ENCODE measurements around the gene AP4B1. TPM values are rescaled to one million over a fixed set of nuclear protein-coding genes. Genes with fewer than 3 reads are reported as not detected.
"Not testable (repeated sequence)": the region's sequence is repeated elsewhere in the genome, so short reads cannot be mapped to it uniquely, and the experiment has no call there.

Gene AP4B1
- total and polyA plus RNA-seq, 9 of the 15 experiments (the other 6 are each of a cell fraction or from before 2014, with no cell fraction given): 15.8 to 36.5 (median 24.6) TPM

DNA sequence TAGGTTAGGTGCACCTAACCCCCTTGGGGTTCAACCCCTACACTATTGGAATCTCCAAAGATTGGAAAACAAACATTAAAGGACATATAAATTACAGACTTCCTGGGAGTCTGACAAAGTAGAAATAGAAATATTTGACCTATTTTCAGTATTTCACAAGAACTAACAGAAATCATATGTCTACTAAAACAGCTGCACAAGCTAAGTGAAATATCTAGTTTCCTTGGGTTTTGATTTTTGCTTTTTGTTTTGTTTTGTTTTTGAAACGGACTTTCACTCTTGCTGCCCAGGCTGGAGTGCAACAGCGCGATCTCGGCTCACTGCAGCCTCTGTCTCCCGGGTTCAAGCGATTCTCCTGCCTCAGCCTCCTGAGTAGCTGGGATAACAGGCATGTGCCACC lies 51.9 kb downstream of the AP4B1 start:
- BruUV-seq (replicated peaks); in situ Hi-C loops (cut with MboI); H3K36me3 ChIP-seq (ENCODE audit: control insufficient read depth, insufficient read depth, low read length); ATAC-seq; CTCF ChIA-PET (ENCODE audit: low intra/inter-chr PET ratio); H4K20me1 ChIP-seq (replicated peaks; ENCODE audit: control insufficient read depth, insufficient read depth, low read length); H3K9me1 ChIP-seq (ENCODE audit: control insufficient read depth, insufficient read depth, low read length); H3K27ac ChIP-seq (ENCODE audit: extremely low read depth, low read depth, low read length); H3K79me2 ChIP-seq (ENCODE audit: control insufficient read depth, insufficient read depth, low read length); H3K9ac ChIP-seq (ENCODE audit: insufficient read depth in 1 of 2, low read depth in 2 of 2, low read length in 2 of 2); H3K4me2 ChIP-seq (ENCODE audit: insufficient read depth, low read length); H2AFZ ChIP-seq (ENCODE audit: low read depth, low read length); H3K9me3 ChIP-seq (replicated peaks; ENCODE audit: control insufficient read depth, insufficient read depth, low read depth, low read length); FAIRE-seq; H3K27me3 ChIP-seq (ENCODE audit: control insufficient read depth in 2 of 2, insufficient read depth in 2 of 2, low read length in 2 of 2); H3K4me1 ChIP-seq (replicated peaks in 1 of 2; ENCODE audit: control insufficient read depth in 2 of 2, insufficient read depth in 2 of 2, low read length in 2 of 2); DNase-seq (ENCODE audit: extremely low read depth in 1 of 4, low spot score in 3 of 4); intact Hi-C loops (cut with micrococcal nuclease); H3K4me3 ChIP-seq: not testable (repeated sequence)
- POLR2A ChIA-PET: interaction anchor here (0.6 kb wide), 1 partner anchor 96 kb away, joined by 3 read pairs; no protein-coding TSS in a partner anchor
- WGBS (ENCODE audit: insufficient coverage, low coverage, missing lambda C conversion rate): 74% methylated on average over 6 of the region's 6 CpGs

DNA sequence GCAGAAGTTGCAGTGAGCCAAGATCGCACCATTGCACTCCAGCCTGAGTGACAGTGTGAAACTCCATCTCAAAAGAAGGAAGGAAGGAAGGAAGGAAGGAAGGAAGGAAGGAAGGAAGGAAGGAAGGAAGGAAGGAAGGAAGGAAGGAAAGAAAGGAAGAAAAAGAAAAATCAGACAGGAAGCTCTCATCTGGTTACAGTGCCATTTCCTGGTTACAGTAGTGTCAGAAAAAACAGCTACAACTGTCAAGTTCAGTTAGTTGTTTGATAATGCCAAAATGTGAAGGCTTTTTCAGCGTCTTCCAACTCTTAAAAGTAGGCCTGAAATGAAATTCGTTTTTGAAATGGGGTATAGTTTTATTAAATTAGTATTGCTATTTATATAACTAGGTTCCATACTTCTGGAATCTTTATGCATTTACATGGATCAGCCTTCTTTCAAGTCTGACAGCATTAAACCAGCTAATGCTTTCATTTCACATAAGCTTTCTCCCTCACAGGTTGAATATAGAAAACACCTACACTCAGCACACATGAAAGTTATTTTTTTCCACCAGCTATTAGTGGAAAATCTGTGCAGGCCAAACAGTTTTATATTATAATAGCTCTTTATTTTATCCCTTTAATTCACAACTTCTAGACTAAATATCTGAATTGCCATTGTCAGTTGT lies 54.3 kb downstream of the AP4B1 start:
- Histone ChIP-seq H3K9ac (ENCODE audit: insufficient read depth in 1 of 2, low read depth in 2 of 2, low read length in 2 of 2) (no peak overlapping the region), H3K27me3 (ENCODE audit: control insufficient read depth in 2 of 2, insufficient read depth in 2 of 2, low read length in 2 of 2) (no peaks in the 10 kb centered on the region), H2AFZ (ENCODE audit: low read depth, low read length) (0 out of 2 replicates have a peak overlapping the region, but pooled peaks have one; percentile 46), H3K4me2 (ENCODE audit: insufficient read depth, low read length) (no peak overlapping the region), H3K9me3 (replicated peaks; ENCODE audit: control insufficient read depth, insufficient read depth, low read depth, low read length) (no peaks in the 10 kb centered on the region), H3K9me1 (ENCODE audit: control insufficient read depth, insufficient read depth, low read length) (no peaks in the 10 kb centered on the region), H4K20me1 (replicated peaks; ENCODE audit: control insufficient read depth, insufficient read depth, low read length) (no peaks in the 10 kb centered on the region), H3K4me1 (replicated peaks in 1 of 2; ENCODE audit: control insufficient read depth in 2 of 2, insufficient read depth in 2 of 2, low read length in 2 of 2) (no peaks in the 10 kb centered on the region), H3K36me3 (ENCODE audit: control insufficient read depth, insufficient read depth, low read length) (no peaks in the 10 kb centered on the region), H3K27ac (ENCODE audit: extremely low read depth, low read depth, low read length) (no peak overlapping the region), H3K4me3 (no peak overlapping the region), H3K79me2 (ENCODE audit: control insufficient read depth, insufficient read depth, low read length) (no peaks in the 10 kb centered on the region)
- ATAC-seq: no peak
- in situ Hi-C loops (cut with MboI): no loop called here
- intact Hi-C loops (cut with micrococcal nuclease): no loop called here
- 28% methylated on average over 3 of the region's 3 CpGs for WGBS (ENCODE audit: insufficient coverage, low coverage, missing lambda C conversion rate)
- no peak for FAIRE-seq
- ChIA-PET POLR2A (interaction anchor here (0.7 to 2.5 kb wide), 4 partner anchors 9 to 91 kb away, joined by 3 to 7 read pairs (median 4); partner anchors contain the start of gene PHTF1), CTCF (ENCODE audit: low intra/inter-chr PET ratio) (no interaction called here)
- BruUV-seq (replicated peaks): no TSS peak
- DNase-seq (ENCODE audit: extremely low read depth in 1 of 4, low spot score in 3 of 4): no peak
- TF ChIP-seq HBP1 (CRISPR knock-in tag; IDR thresholded peaks at IDR 0.05) (peak; percentile 73; the same call in 1 of the 2 replicates), SREBF2 (CRISPR knock-in tag; IDR thresholded peaks at IDR 0.05) (no peak)
- TF ChIP-seq, protein P1, sequence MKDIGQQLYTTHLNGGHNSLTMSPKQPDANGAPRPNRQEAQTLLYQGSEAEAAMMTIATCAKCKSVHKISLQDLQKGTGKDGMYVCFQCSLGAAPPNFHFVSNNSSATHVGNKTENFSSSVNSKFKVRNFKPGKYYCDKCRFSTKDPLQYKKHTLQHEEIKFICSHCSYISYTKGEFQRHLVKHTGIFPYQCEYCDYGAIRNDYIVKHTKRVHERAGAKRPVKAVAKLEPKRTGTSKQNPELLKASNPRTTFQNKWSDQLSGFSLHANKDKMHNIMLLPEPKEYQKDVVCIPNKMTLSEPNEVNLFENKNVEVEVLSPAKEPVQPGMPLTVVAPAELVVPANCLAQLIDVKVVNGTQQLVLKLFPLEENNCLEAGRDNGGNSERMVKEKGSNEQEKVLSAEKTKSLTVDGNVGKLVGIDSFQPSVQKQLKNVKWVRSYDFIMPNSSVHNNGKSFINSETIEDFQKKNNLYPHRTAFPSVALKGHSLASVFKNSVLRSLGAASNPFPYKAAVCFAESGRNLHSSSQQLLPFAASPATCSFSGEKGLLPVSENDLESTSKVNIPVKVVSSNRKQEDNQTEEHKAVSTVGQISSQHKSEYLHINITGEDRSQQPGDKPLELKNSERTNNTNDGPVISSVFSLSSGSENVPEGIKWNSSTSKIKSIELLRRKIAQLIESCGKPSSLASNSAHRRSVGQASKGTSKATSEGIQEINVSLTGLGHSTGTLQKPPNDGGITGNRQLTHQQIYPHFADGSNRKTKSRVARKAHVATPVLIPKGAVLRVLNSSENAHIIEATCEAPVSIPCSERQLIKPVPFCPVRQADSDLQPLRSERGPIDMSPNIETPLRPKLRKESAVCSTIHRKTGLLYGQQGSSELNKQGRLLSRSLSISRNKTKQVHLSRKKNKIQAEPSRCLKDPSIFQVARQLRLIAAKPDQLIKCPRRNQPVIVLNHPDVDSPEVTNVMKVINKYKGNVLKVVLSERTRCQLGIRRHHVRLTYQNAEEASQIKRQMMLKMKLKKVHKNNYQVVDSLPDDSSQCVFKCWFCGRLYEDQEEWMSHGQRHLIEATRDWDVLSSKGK (CRISPR knock-in tag; IDR thresholded peaks at IDR 0.05): no peak

Data from K562 (cell line).